ENCODE measurements around the gene DLX3. TPM values are rescaled to one million over a fixed set of nuclear protein-coding genes. Genes with fewer than 3 reads are reported as not detected.

Gene DLX3
- total RNA-seq, 1 donor from 2014 or later: 1.7 TPM

GRCh38 chr17:49993423-49994060, 1.5 kb downstream of the DLX3 start:
- Histone ChIP-seq H3K27me3 (no peaks in the 10 kb centered on the region), H3K4me1 (peaks cover 34% of the 10 kb centered on the region), H3K36me3 (no peaks in the 10 kb centered on the region), H3K9me3 (no peaks in the 10 kb centered on the region), H3K27ac (no peak overlapping the region), H3K4me3 (peak overlapping the region; percentile 39 to 48)
- intact Hi-C loops (cut with DNase I): loop anchor here (5.0 to 10.0 kb wide), 2 partner anchors 111 to 439 kb away; no protein-coding TSS in a partner anchor
- TF ChIP-seq POLR2AphosphoS5 (IDR thresholded peaks at IDR 0.05; ENCODE audit: insufficient read depth in 1 of 2, low read depth in 1 of 2) (no peak), POLR2A (IDR thresholded peaks at IDR 0.05) (no peak), CTCF (IDR thresholded peaks at IDR 0.05) (no peak)
- no peak for DNase-seq (ENCODE audit: extremely low spot score in 2 of 2)

- H3K27me3 ChIP-seq: no peaks in the 10 kb centered on the region
- peaks cover 40% of the 10 kb centered on the region for H3K4me1 ChIP-seq
- H3K9me3 ChIP-seq: no peaks in the 10 kb centered on the region
- peak overlapping the region; percentile 39 to 48 for H3K4me3 ChIP-seq
- H3K36me3 ChIP-seq: no peaks in the 10 kb centered on the region
- H3K27ac ChIP-seq: no peak overlapping the region
- DNase-seq (ENCODE audit: extremely low spot score in 2 of 2): no peak
- TF ChIP-seq POLR2A (IDR thresholded peaks at IDR 0.05) (no peak), CTCF (IDR thresholded peaks at IDR 0.05) (no peak), POLR2AphosphoS5 (IDR thresholded peaks at IDR 0.05; ENCODE audit: insufficient read depth in 1 of 2, low read depth in 1 of 2) (no peak)
- intact Hi-C loops (cut with DNase I): loop anchor here (5.0 to 10.0 kb wide), 2 partner anchors 111 to 438 kb away; no protein-coding TSS in a partner anchor
Measured at GRCh38 chr17:49992933-49993422, 2.0 kb downstream of the DLX3 start.

- TF ChIP-seq POLR2AphosphoS5 (IDR thresholded peaks at IDR 0.05; ENCODE audit: insufficient read depth in 1 of 2, low read depth in 1 of 2) (no peak), POLR2A (IDR thresholded peaks at IDR 0.05) (no peak)
- H3K4me3 ChIP-seq: peak overlapping the region in 1 of 2 donors; percentile 39
- H3K27me3 ChIP-seq: no peaks in the 10 kb centered on the region
- H3K9me3 ChIP-seq: no peaks in the 10 kb centered on the region
- intact Hi-C loops (cut with DNase I): loop anchor here (5.0 to 10.0 kb wide), 2 partner anchors 110 to 438 kb away; no protein-coding TSS in a partner anchor
- DNase-seq (ENCODE audit: extremely low spot score in 2 of 2): no peak
- H3K4me1 ChIP-seq: peaks cover 45% of the 10 kb centered on the region
- H3K36me3 ChIP-seq: no peaks in the 10 kb centered on the region
- no peak overlapping the region for H3K27ac ChIP-seq
Measured at GRCh38 chr17:49992191-49992932, 2.7 kb downstream of the DLX3 start.

GRCh38 chr17:49991409-49991808, 3.6 kb downstream of the DLX3 start:
- no peaks in the 10 kb centered on the region for H3K36me3 ChIP-seq
- peaks cover 42% of the 10 kb centered on the region for H3K4me1 ChIP-seq
- H3K27me3 ChIP-seq: no peaks in the 10 kb centered on the region
- DNase-seq (ENCODE audit: extremely low spot score in 2 of 2): no peak
- intact Hi-C loops (cut with DNase I): loop anchor here (5.0 to 10.0 kb wide), 2 partner anchors 109 to 437 kb away; no protein-coding TSS in a partner anchor
- H3K4me3 ChIP-seq: no peak overlapping the region
- TF ChIP-seq POLR2A (IDR thresholded peaks at IDR 0.05) (no peak), POLR2AphosphoS5 (IDR thresholded peaks at IDR 0.05; ENCODE audit: insufficient read depth in 1 of 2, low read depth in 1 of 2) (no peak), CTCF (IDR thresholded peaks at IDR 0.05) (no peak)
- no peak overlapping the region for H3K27ac ChIP-seq
- no peaks in the 10 kb centered on the region for H3K9me3 ChIP-seq

- no peak for DNase-seq (ENCODE audit: extremely low spot score in 2 of 2)
- Histone ChIP-seq H3K27ac (no peak overlapping the region), H3K4me1 (peaks cover 41% of the 10 kb centered on the region), H3K36me3 (no peaks in the 10 kb centered on the region), H3K27me3 (no peaks in the 10 kb centered on the region), H3K9me3 (no peaks in the 10 kb centered on the region), H3K4me3 (no peak overlapping the region)
- intact Hi-C loops (cut with DNase I): loop anchor here (5.0 to 10.0 kb wide), 2 partner anchors 109 to 436 kb away; no protein-coding TSS in a partner anchor
- TF ChIP-seq CTCF (IDR thresholded peaks at IDR 0.05) (no peak), POLR2A (IDR thresholded peaks at IDR 0.05) (no peak), POLR2AphosphoS5 (IDR thresholded peaks at IDR 0.05; ENCODE audit: insufficient read depth in 1 of 2, low read depth in 1 of 2) (no peak)
Measured at GRCh38 chr17:49990921-49991320, 4.1 kb downstream of the DLX3 start.
